Measurements from ENCODE around the gene BCHE.

The BCHE gene

DNA sequence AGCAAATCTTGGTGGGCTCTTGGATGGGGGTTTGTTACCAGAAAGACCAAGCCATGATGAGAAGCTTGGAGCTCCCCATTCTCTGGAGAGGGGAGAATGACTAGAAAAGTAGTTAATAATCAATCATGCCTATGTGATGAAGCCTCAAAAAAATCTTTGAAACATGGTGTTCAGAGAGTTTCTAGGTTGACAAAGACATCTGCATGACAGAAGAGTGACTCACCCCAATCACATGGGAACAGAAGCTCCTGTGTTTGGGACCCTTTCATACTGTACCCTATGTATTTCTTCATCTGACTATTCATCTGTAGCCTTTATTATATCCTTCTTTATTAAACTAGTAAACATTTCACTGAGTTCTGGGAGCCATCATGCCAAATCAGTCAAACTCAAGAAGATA lies 87.4 kb downstream of the BCHE start:
- TF ChIP-seq POLR2AphosphoS5 (IDR thresholded peaks at IDR 0.05; ENCODE audit: low read depth, low read length) (no peak), FOXP2 (optimal IDR thresholded peaks at IDR 0.05; ENCODE audit: borderline replicate concordance, extremely low read depth, extremely low read length, insufficient read depth) (no peak), SIN3A (IDR thresholded peaks at IDR 0.05; ENCODE audit: borderline replicate concordance, insufficient read depth, low read length) (no peak), TAF1 (IDR thresholded peaks at IDR 0.05; ENCODE audit: borderline replicate concordance, insufficient read depth, low read length) (no peak)
- TF ChIP-seq, protein P1, sequence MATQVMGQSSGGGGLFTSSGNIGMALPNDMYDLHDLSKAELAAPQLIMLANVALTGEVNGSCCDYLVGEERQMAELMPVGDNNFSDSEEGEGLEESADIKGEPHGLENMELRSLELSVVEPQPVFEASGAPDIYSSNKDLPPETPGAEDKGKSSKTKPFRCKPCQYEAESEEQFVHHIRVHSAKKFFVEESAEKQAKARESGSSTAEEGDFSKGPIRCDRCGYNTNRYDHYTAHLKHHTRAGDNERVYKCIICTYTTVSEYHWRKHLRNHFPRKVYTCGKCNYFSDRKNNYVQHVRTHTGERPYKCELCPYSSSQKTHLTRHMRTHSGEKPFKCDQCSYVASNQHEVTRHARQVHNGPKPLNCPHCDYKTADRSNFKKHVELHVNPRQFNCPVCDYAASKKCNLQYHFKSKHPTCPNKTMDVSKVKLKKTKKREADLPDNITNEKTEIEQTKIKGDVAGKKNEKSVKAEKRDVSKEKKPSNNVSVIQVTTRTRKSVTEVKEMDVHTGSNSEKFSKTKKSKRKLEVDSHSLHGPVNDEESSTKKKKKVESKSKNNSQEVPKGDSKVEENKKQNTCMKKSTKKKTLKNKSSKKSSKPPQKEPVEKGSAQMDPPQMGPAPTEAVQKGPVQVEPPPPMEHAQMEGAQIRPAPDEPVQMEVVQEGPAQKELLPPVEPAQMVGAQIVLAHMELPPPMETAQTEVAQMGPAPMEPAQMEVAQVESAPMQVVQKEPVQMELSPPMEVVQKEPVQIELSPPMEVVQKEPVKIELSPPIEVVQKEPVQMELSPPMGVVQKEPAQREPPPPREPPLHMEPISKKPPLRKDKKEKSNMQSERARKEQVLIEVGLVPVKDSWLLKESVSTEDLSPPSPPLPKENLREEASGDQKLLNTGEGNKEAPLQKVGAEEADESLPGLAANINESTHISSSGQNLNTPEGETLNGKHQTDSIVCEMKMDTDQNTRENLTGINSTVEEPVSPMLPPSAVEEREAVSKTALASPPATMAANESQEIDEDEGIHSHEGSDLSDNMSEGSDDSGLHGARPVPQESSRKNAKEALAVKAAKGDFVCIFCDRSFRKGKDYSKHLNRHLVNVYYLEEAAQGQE (IDR thresholded peaks at IDR 0.05; ENCODE audit: insufficient read depth in 1 of 2, low read depth in 2 of 2, low read length in 2 of 2) = no peak

- TF ChIP-seq TAF1 (IDR thresholded peaks at IDR 0.05; ENCODE audit: borderline replicate concordance, insufficient read depth, low read length) = no peak
- TF ChIP-seq POLR2AphosphoS5 (IDR thresholded peaks at IDR 0.05; ENCODE audit: low read depth, low read length) = no peak
- no peak for TF ChIP-seq FOXP2 (optimal IDR thresholded peaks at IDR 0.05; ENCODE audit: borderline replicate concordance, extremely low read depth, extremely low read length, insufficient read depth)
- TF ChIP-seq, protein P1 (IDR thresholded peaks at IDR 0.05; ENCODE audit: insufficient read depth in 1 of 2, low read depth in 2 of 2, low read length in 2 of 2) = no peak
- TF ChIP-seq SIN3A (IDR thresholded peaks at IDR 0.05; ENCODE audit: borderline replicate concordance, insufficient read depth, low read length) = no peak
Measured at GRCh38 chr3:165749241-165749640, 88.0 kb downstream of the BCHE start.

DNA sequence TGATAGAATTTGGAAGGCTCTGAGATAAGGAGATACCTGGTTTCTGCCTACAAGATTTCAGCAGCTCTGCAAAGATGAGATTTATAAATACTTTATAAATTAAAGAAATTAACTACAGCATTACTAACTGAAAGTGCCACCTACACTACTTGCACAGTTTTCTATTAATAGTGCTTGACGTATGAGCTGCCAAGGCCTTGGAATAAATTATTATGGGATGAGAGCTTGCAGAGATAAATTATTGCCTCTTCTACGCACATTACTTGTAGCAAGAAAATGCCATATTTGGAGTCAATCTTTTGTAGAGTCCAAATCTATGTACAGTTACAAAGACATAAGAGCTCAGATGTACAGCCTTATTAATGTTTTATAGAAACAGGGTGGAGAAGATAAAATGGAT lies 89.1 kb downstream of the BCHE start:
- TF ChIP-seq, protein P1 (IDR thresholded peaks at IDR 0.05; ENCODE audit: insufficient read depth in 1 of 2, low read depth in 2 of 2, low read length in 2 of 2) = no peak
- no peak for TF ChIP-seq FOXP2 (optimal IDR thresholded peaks at IDR 0.05; ENCODE audit: borderline replicate concordance, extremely low read depth, extremely low read length, insufficient read depth)
- TF ChIP-seq TAF1 (IDR thresholded peaks at IDR 0.05; ENCODE audit: borderline replicate concordance, insufficient read depth, low read length) = no peak
- TF ChIP-seq SIN3A (IDR thresholded peaks at IDR 0.05; ENCODE audit: borderline replicate concordance, insufficient read depth, low read length) = no peak
- TF ChIP-seq POLR2AphosphoS5 (IDR thresholded peaks at IDR 0.05; ENCODE audit: low read depth, low read length) = no peak

DNA sequence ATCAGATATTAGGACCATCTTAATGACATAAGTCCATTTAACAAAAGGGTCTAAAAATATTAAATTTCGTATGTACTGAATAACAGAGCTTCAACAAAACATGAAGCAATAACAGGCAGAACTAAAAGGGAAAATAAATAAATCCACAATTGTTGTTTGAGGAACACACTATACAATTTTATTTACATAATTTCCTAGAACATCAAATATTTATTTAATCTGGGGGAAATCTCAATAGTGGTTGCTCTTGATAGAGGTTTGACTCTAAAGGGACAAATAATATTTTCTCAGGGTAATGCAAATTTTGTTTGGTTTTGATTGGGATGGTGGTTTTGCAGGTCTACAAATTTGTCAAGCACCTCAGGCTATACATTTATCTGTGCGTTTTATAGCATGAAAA lies 90.3 kb downstream of the BCHE start:
- TF ChIP-seq TAF1 (IDR thresholded peaks at IDR 0.05; ENCODE audit: borderline replicate concordance, insufficient read depth, low read length) = no peak
- TF ChIP-seq SIN3A (IDR thresholded peaks at IDR 0.05; ENCODE audit: borderline replicate concordance, insufficient read depth, low read length) = no peak
- no peak for TF ChIP-seq FOXP2 (optimal IDR thresholded peaks at IDR 0.05; ENCODE audit: borderline replicate concordance, extremely low read depth, extremely low read length, insufficient read depth)
- TF ChIP-seq, protein P1 (IDR thresholded peaks at IDR 0.05; ENCODE audit: insufficient read depth in 1 of 2, low read depth in 2 of 2, low read length in 2 of 2) = no peak
- no peak for TF ChIP-seq POLR2AphosphoS5 (IDR thresholded peaks at IDR 0.05; ENCODE audit: low read depth, low read length)

- TF ChIP-seq FOXP2 (optimal IDR thresholded peaks at IDR 0.05; ENCODE audit: borderline replicate concordance, extremely low read depth, extremely low read length, insufficient read depth) (no peak), POLR2AphosphoS5 (IDR thresholded peaks at IDR 0.05; ENCODE audit: low read depth, low read length) (no peak), TAF1 (IDR thresholded peaks at IDR 0.05; ENCODE audit: borderline replicate concordance, insufficient read depth, low read length) (no peak), SIN3A (IDR thresholded peaks at IDR 0.05; ENCODE audit: borderline replicate concordance, insufficient read depth, low read length) (no peak)
- TF ChIP-seq, protein P1 (IDR thresholded peaks at IDR 0.05; ENCODE audit: insufficient read depth in 1 of 2, low read depth in 2 of 2, low read length in 2 of 2) = no peak
Measured at GRCh38 chr3:165744025-165744424, 93.2 kb downstream of the BCHE start.
